Kidney epithelial cell (primary cell): ENCODE measurements around the gene PRR9. TPM values are rescaled to one million over a fixed set of nuclear protein-coding genes. Genes with fewer than 3 reads are reported as not detected.

Source experiments
- DNase-seq: peaks from one replicate; pipeline ENCODE4 v3.0.0-alpha.2; 2010; ENCODE audit warnings: low read depth
- H3K27me3 ChIP-seq: 2 replicates; pipeline ENCODE4 v1.6.0; 2011; ENCODE audit warnings: low read length; ENCODE audit not compliant: control insufficient read depth, insufficient read depth
- H3K36me3 ChIP-seq: 2 replicates; pipeline ENCODE4 v1.5.1; 2011; ENCODE audit warnings: low read length; ENCODE audit not compliant: control insufficient read depth, insufficient read depth
- H3K4me3 ChIP-seq: 2 replicates; pipeline ENCODE4 v1.5.1; 2011; ENCODE audit warnings: low read depth, mild to moderate bottlenecking, control low read depth, low read length
- total RNA-seq: library from RNA; depleted of rRNA; stranded (reverse); fragments of >200 nt; gene quantifications from 2 replicates; pipeline ENCODE4 v1.2.3, GENCODE V29; 2015
- TF ChIP-seq, protein P1 (sequence below): IDR thresholded peaks from 2 replicates; pipeline ENCODE4 v1.5.1; 2011; ENCODE audit warnings: mild to moderate bottlenecking, moderate library complexity, low read length, control low read depth, inconsistent platforms; ENCODE audit not compliant: insufficient read depth, poor library complexity, severe bottlenecking

Gene PRR9
- total RNA-seq, 1 donor from 2014 or later, result not detected

DNA sequence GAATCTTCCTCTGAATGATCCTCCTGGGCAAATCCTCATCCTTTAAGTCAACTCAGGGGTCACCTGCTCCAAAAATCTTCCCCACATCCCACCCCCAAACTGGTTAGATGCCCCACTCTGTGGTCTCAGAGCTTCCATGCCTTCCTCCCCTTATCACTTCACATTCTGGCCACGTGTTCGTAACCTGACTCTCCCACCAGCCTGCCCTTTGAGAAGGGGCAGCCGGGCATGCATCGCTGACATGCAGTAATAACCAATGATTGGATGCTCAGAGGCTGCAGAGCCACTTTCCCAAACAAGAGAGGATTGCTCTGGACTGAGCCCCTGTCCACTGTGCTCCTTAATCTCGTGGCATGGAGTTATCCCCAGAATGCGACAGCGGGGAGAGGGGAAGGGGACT lies 7.2 kb upstream of the PRR9 start:
- Histone ChIP-seq H3K36me3 (no peaks in the 10 kb centered on the region), H3K27me3 (no peaks in the 10 kb centered on the region), H3K4me3 (no peak overlapping the region)
- TF ChIP-seq, protein P1, sequence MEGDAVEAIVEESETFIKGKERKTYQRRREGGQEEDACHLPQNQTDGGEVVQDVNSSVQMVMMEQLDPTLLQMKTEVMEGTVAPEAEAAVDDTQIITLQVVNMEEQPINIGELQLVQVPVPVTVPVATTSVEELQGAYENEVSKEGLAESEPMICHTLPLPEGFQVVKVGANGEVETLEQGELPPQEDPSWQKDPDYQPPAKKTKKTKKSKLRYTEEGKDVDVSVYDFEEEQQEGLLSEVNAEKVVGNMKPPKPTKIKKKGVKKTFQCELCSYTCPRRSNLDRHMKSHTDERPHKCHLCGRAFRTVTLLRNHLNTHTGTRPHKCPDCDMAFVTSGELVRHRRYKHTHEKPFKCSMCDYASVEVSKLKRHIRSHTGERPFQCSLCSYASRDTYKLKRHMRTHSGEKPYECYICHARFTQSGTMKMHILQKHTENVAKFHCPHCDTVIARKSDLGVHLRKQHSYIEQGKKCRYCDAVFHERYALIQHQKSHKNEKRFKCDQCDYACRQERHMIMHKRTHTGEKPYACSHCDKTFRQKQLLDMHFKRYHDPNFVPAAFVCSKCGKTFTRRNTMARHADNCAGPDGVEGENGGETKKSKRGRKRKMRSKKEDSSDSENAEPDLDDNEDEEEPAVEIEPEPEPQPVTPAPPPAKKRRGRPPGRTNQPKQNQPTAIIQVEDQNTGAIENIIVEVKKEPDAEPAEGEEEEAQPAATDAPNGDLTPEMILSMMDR, result no peak
- DNase-seq, result no peak

DNA sequence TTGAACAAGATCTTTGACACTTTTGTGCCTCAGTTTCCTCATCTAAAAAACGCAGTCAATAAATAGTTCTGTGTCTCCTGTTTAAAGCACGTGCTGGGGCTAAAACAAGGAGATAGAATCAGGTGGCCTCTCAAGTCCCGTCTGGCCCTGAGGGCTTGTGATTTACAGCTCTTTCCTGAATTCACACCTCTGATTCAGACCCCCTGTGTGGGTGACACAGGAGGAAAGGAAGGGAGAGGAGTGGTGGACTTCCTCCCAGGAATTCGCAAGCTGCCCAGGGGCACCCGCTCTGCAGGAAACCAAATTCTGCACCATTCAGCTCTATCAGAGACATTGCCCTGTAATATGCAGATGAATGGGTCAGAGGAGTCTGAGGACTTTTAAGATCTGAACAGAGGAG lies 5.2 kb upstream of the PRR9 start:
- Histone ChIP-seq H3K4me3 (no peak overlapping the region), H3K27me3 (no peaks in the 10 kb centered on the region), H3K36me3 (no peaks in the 10 kb centered on the region)
- TF ChIP-seq, protein P1, result no peak
- DNase-seq, result no peak

DNA sequence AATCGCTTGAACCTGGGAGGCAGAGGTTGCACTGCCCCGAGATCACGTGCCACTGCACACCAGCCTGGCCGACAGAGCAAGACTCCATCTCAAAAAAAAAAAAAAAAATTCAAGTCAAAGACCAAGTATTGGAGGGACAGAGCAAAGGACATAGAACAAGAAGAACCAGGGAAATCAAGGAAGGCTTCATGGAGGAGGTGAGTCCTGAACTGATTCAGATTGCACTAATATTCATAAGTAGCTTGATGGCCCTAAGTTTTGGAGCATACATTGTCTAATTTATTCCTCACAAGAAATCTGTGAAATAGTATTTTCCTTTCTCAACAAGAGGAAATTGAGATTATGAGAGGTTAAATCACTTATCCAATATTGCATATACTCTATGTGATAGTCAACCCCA lies 3.9 kb upstream of the PRR9 start:
- H3K27me3 ChIP-seq, result no peaks in the 10 kb centered on the region
- no peak for DNase-seq
- no peaks in the 10 kb centered on the region for H3K36me3 ChIP-seq
- TF ChIP-seq, protein P1, result no peak
- H3K4me3 ChIP-seq, result no peak overlapping the region

DNA sequence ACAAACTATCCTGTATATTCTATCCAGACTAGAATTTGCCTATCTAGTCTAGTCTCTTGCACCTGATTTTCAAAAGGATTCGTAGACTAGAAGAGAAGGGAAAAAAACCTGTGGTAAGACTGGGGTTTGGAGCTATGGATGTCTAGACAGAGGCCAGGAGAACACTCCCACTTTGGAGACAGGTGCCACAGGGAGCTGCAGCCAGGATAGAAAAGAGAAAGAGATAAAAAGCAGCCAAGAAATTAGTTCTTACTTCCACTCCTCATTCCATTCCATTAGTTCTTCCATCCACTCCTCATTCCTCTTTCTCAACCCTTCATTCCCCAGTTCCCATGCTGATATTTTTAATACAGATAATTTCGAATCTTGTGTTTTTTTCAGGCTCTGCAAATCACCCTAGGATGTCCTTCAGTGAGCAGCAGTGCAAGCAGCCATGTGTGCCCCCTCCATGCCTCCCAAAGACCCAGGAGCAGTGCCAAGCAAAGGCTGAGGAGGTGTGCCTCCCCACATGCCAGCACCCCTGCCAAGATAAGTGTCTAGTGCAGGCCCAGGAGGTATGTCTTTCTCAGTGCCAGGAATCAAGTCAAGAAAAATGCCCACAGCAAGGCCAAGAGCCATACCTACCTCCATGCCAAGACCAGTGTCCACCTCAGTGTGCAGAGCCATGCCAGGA lies 496 bp downstream of the PRR9 start:
- no peak for DNase-seq
- H3K4me3 ChIP-seq, result no peak overlapping the region
- H3K27me3 ChIP-seq, result peaks cover 3% of the 10 kb centered on the region
- H3K36me3 ChIP-seq, result no peaks in the 10 kb centered on the region
- TF ChIP-seq, protein P1, result no peak

DNA sequence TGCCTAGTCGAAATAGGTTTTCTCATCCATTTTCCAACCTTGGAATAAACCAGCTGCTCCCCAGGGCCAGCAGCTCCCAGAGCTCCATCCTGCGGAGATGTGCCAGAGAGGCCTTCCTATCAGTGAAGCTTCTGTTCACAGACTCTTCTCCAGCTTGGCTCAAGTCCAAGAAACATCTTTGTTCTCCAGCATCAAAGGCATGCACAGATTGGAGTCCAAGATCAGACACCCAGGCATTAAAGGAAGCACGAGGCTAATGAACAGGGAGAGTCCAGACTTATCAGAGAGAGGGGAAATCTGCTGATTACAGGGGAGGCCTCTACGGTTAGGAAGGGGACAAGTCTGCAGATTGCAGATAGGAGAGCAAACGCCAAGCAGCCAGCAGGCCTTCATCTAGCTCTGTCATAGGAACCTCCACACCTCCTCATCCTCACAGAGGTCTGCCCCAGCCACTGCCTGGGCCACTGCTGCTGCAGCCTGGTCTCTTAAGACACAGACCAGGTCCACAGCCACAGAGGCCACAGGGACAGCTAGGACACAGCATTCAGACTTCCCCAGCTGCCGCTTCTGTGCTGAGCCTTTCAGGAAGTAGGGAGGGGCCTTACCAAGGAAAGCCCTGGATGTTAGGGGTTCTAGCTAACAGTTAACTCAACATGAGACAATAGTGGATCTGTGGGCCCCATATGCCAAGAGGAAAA lies 3.4 kb downstream of the PRR9 start:
- peaks cover 3% of the 10 kb centered on the region for H3K27me3 ChIP-seq
- DNase-seq, result no peak
- H3K4me3 ChIP-seq, result no peak overlapping the region
- H3K36me3 ChIP-seq, result no peaks in the 10 kb centered on the region
- TF ChIP-seq, protein P1, result no peak
